Fibroblast of skin of right biceps (primary cell): ENCODE results near the gene NMNAT2.

Experiments used
- DNase-seq: peaks from one replicate; pipeline ENCODE4 v3.0.0-alpha.2; 2013

NMNAT2 gene

GRCh38 chr1:183363972-183364371 lies 54.2 kb downstream of the NMNAT2 start:
- DNase-seq, result no peak

- no peak for DNase-seq
Observed at GRCh38 chr1:183361081-183361480, 57.1 kb downstream of the NMNAT2 start.

- no peak for DNase-seq
Observed at GRCh38 chr1:183360473-183360872, 57.7 kb downstream of the NMNAT2 start.

GRCh38 chr1:183356534-183357182 lies 61.5 kb downstream of the NMNAT2 start:
- DNase-seq, result no peak

- no peak for DNase-seq
Observed at GRCh38 chr1:183355797-183356196, 62.4 kb downstream of the NMNAT2 start.

- no peak for DNase-seq
Observed at GRCh38 chr1:183355181-183355580, 63.0 kb downstream of the NMNAT2 start.

GRCh38 chr1:183353597-183353996 lies 64.6 kb downstream of the NMNAT2 start:
- DNase-seq, result no peak

GRCh38 chr1:183349201-183349711 lies 68.9 kb downstream of the NMNAT2 start:
- DNase-seq, result peak; percentile 44

- no peak for DNase-seq
Observed at GRCh38 chr1:183346276-183346732, 71.9 kb downstream of the NMNAT2 start.

GRCh38 chr1:183339556-183340167 lies 78.5 kb downstream of the NMNAT2 start:
- no peak for DNase-seq

GRCh38 chr1:183331091-183331742 lies 87.0 kb downstream of the NMNAT2 start:
- peak; percentile 13 for DNase-seq

- DNase-seq, result no peak
Observed at GRCh38 chr1:183330335-183330734, 87.8 kb downstream of the NMNAT2 start.

- DNase-seq, result no peak
Observed at GRCh38 chr1:183328371-183328770, 89.8 kb downstream of the NMNAT2 start.

- DNase-seq, result no peak
Observed at GRCh38 chr1:183327434-183328290, 90.5 kb downstream of the NMNAT2 start.

- DNase-seq, result no peak
Observed at GRCh38 chr1:183323849-183324683, 94.1 kb downstream of the NMNAT2 start.

- DNase-seq, result no peak
Observed at GRCh38 chr1:183319606-183320005, 98.6 kb downstream of the NMNAT2 start.

- DNase-seq, result no peak
Observed at GRCh38 chr1:183319051-183319450, 99.1 kb downstream of the NMNAT2 start.

- DNase-seq, result peak; percentile 81
Observed at GRCh38 chr1:183318433-183318832, 99.7 kb downstream of the NMNAT2 start.

GRCh38 chr1:183315991-183316758 lies 102.0 kb downstream of the NMNAT2 start:
- peak; percentile 33 for DNase-seq

GRCh38 chr1:183313063-183313462 lies 105.1 kb downstream of the NMNAT2 start:
- DNase-seq, result no peak
